GM19468 (cell line): Measurements from ENCODE around the gene C5orf22.
"Not testable (repeated sequence)": the region's sequence is repeated elsewhere in the genome, so short reads cannot be mapped to it uniquely, and the experiment has no call there.

ENCODE experiments used
- ATAC-seq: cut with Tn5 transposase; IDR thresholded peaks from one replicate; pipeline ENCODE4 v1.9.1; 2021; ENCODE audit warnings: mild to moderate bottlenecking, moderate library complexity, moderate number of reproducible peaks; ENCODE audit not compliant: unreplicated experiment; ENCODE audit errors: extremely low read depth

Gene C5orf22

DNA sequence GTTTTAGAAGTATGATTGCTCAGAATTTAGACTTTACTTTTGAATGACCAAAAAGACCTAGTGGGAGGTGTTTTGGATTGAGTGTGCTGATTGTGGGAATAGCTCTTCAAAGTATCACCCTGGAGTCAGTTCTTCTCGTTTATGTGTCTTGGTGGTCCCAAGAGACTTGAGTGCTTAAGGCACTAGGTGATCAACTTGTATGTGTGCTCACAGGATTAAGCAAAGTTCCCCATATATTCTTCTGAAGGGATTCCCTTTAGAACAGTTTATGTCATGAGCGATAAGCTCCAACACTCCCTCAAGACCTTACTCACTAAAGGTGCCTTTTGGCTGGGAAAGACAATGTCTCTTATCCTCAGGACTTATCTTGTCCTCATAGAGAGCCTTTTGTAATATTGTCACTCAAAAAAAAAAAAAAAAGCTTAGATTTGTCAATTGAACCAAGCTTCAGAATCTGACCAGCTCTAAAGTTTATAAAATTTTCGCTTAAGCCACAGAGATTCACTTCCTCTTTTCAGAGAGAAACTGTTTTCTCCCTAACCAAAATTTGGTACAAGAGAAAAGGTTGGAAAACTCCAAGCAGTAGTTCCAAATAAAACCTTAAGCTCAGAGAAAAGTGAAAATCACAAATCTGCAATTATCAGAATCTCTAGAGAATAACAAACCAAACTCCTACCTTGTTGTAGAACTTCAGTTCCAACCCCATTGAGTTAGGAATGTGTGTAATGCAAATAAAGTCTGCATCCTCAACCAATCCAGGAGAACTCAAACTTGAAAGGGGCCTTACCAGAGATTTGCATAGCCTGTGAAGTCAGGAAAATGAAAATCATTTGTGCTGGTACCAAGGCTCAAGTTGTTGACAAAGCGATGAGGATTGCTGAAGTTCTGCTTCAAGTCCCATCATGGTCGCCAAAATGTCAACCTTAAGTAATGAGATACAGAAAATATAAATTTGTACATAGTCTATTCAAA is 66.8 kb downstream of the C5orf22 start:
- no peak for ATAC-seq

DNA sequence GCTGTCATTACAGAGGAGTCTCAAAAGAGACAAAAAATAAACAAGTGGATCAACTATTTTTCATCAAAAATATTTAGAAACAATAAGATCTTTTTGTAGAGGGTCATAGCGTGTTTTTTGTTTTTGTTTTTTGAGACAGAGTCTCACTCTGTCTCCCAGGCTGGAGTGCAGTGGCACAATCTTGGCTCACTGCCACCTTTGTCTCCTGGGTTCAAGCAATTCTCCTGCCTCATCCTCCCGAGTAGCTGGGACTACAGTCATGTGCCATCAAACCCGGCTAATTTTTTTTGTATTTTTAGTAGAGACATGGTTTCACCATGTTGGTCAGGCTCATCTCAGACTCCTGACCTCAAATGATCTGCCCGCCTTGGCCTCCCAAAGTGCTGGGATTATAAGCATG is 70.2 kb downstream of the C5orf22 start:
- ATAC-seq = not testable (repeated sequence)

DNA sequence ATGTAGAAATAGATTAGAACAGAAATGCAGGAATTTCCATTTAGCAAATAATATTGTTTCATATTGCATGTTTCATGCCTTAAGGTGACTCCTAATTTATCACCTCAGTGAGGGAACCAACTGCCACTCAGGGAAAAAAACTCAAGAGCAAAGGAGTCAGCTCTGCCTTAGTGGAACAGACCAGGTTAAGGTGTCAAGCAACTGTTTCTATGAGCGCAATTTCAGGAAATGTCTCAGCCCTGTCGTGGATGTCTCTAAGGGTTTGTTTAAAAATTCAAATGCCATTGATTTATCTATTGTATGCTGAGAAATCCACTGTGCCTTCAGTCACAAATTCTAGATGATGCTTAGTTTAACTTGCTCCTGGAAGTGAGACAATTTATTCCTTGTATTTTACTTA is 72.1 kb downstream of the C5orf22 start:
- no peak for ATAC-seq

GRCh38 chr5:31604644-31605043 is 72.5 kb downstream of the C5orf22 start:
- ATAC-seq = no peak
